Spleen (tissue), 11 donors: ENCODE measurements around the gene CACNG5. TPM values are rescaled to one million over a fixed set of nuclear protein-coding genes. Genes with fewer than 3 reads are reported as not detected.
A peak's percentile ranks its signal among the peaks of the same experiment; 100 is the strongest.

ENCODE experiments used
- DNase-seq: peaks from one replicate; pipeline ENCODE4 v3.0.0-alpha.2; 2020
- H3K27ac ChIP-seq, 8 donors: fragments of 200-600 bp; sonication (generic) in 7 of 8; 1 replicate in 4 of 8; 2 replicates in 4 of 8; pipeline versions ENCODE4 v1.5.0 to v1.8.0; 2016 to 2021; ENCODE audit warnings: inconsistent platforms in 4 of 8, mild to moderate bottlenecking in 4 of 8, moderate library complexity in 1 of 8
- H3K27me3 ChIP-seq, 7 donors: fragments of 200-600 bp; sonication (generic) in 6 of 7; replicated peaks in 1 of 7; 1 replicate in 4 of 7; 2 replicates in 3 of 7; pipeline versions ENCODE4 v1.5.0 to v1.8.0; 2016 to 2021; ENCODE audit warnings: inconsistent platforms in 3 of 7, mild to moderate bottlenecking in 1 of 7
- H3K36me3 ChIP-seq, 6 donors: fragments of 200-600 bp; sonication (generic) in 5 of 6; 1 replicate in 4 of 6; 2 replicates in 2 of 6; pipeline versions ENCODE4 v1.5.0 to v1.8.0; 2016 to 2021; ENCODE audit warnings: inconsistent platforms in 2 of 6
- H3K4me1 ChIP-seq, 6 donors: fragments of 200-600 bp; sonication (generic) in 5 of 6; 1 replicate in 3 of 6; 2 replicates in 3 of 6; pipeline versions ENCODE4 v1.5.0 to v1.8.0; 2016 to 2021; ENCODE audit warnings: inconsistent platforms in 3 of 6
- H3K4me3 ChIP-seq, 8 donors: fragments of 200-600 bp; sonication (generic) in 7 of 8; 1 replicate in 4 of 8; 2 replicates in 4 of 8; pipeline versions ENCODE4 v1.5.0 to v1.8.0; 2016 to 2021; ENCODE audit warnings: inconsistent platforms in 4 of 8, mild to moderate bottlenecking in 4 of 8, moderate library complexity in 2 of 8
- H3K9me3 ChIP-seq, 8 donors: fragments of 200-600 bp; sonication (generic) in 7 of 8; 1 replicate in 4 of 8; 2 replicates in 4 of 8; pipeline versions ENCODE4 v1.5.0 to v1.8.0; 2016 to 2021; ENCODE audit warnings: inconsistent platforms in 4 of 8
- POLR2A ChIP-seq, 3 donors: fragments of 450-650 bp; IDR thresholded peaks; one replicate each; pipeline ENCODE4 v1.5.1; 2017; ENCODE audit warnings: antibody characterized with exemption in 3 of 3, mild to moderate bottlenecking in 1 of 3
- POLR2AphosphoS5 ChIP-seq, 3 donors: sonication (generic); formaldehyde crosslinking; IDR thresholded peaks; one replicate each; pipeline ENCODE4 v1.5.1; 2017; ENCODE audit warnings: antibody characterized with exemption in 3 of 3
- WGBS, 5 donors: extraction: QIAGEN DNeasy Blood & Tissue Kit in 3 of 5; methylation state at CpG; one replicate each; pipeline versions ENCODE4 v1.1.5 to v1.1.7; 2013 to 2018; 5-methylcytosine and 5-hydroxymethylcytosine counted together
- intact Hi-C: fragments of 100-400 bp; cut with DNase I; formaldehyde crosslinking; loops from one replicate; pipeline ENCODE4 v1.15.0; 2023; ENCODE audit warnings: low total_unique reads
- polyA plus RNA-seq, 3 donors: library from polyadenylated mRNA; stranded (reverse); fragments of 200-250 nt; gene quantifications; one replicate each; pipeline ENCODE4 v1.2.1, GENCODE V29; 2013
- total RNA-seq, 7 donors: library from RNA; depleted of rRNA in 3 of 7; stranded (reverse); fragments of >200 nt in 3 of 7; fragmentation: NEBNext Ultra II Directional in 4 of 7; extraction: Animal tissue kit (Norgen Biotek cat#: 25700) in 4 of 7; gene quantifications; one replicate each; pipeline versions ENCODE4 v1.1.0 to v1.2.1, GENCODE V29; 2016 to 2021
- TF ChIP-seq, protein P1 (sequence below), 11 experiments: fragments of 200-600 bp in 7 of 11; fragments of 450-650 bp in 4 of 11; sonication (generic) in 4 of 11; IDR thresholded peaks in 8 of 11; conservative IDR thresholded peaks in 3 of 11; 1 replicate in 7 of 11; 2 replicates in 4 of 11; pipeline versions ENCODE4 v1.4.0 to v1.8.0; 2016 to 2021; ENCODE audit warnings: antibody characterized with exemption in 11 of 11, inconsistent platforms in 4 of 11, mild to moderate bottlenecking in 1 of 11
- donor health status: healthy with polysubstance abuse.
- donor health status: DM: no; HTN: no; CAD: no; lungs with moderate emphysema.
- donor health status: DM: no; HTN: no; CAD: no.
- donor health status: Bipolar disorder and iron deficiency.
- donor health status: healthy.
- donor health status: DM: no; HTN: no; CAD: no.
- donor health status: DM: yes; HTN: yes; CAD: no.

The CACNG5 gene
- total and polyA plus RNA-seq, 10 donors: 0.13 to 0.79 (median 0.54) TPM; not detected in 5

DNA sequence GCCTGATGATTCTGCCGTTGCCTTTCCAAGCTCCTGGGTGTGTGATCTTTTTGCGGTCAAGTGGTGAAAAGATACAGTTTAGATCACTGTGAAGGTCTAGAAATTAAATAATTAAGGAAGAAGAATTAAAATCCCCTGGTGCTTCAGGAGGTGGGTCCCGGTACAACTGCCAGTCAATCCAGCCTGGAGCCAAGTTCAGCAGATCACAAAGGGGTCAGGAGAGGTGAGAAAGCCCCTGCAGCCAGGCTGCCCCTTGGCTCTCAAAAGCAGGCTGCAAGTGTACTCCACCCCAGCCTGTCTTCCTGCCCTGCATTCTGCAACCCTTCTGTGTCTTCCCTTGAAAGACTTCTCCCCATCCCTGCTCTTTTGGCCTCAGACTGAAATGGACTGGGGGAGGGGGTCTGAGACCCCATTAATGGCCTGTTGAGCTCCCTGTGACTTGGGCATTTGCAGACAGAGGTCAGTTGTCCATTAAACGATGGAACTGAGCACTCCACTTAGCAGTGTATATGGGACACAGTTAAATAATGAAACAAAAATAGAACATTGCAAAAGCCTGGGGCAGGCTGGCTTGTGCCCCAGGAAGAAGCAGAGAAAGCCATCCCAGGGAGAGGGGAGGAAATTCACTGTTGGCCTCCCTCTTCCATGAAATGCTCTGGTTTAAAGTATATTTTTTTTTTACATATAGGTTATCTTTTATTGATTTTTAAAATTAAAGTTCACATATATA lies 15.1 kb downstream of the CACNG5 start:
- no peak overlapping the region for H3K4me3 ChIP-seq
- 67 to 89% (median 74%) methylated on average over 4 of the region's 4 CpGs for WGBS, 5 donors
- H3K27ac ChIP-seq: no peak overlapping the region
- peaks cover 0 to 6% (median 0%) of the 10 kb centered on the region in 6 donors for H3K4me1 ChIP-seq
- intact Hi-C loops: no loop called here
- peaks cover 0 to 19% (median 0%) of the 10 kb centered on the region in 7 donors for H3K27me3 ChIP-seq
- H3K36me3 ChIP-seq: no peaks in the 10 kb centered on the region
- TF ChIP-seq, protein P1, sequence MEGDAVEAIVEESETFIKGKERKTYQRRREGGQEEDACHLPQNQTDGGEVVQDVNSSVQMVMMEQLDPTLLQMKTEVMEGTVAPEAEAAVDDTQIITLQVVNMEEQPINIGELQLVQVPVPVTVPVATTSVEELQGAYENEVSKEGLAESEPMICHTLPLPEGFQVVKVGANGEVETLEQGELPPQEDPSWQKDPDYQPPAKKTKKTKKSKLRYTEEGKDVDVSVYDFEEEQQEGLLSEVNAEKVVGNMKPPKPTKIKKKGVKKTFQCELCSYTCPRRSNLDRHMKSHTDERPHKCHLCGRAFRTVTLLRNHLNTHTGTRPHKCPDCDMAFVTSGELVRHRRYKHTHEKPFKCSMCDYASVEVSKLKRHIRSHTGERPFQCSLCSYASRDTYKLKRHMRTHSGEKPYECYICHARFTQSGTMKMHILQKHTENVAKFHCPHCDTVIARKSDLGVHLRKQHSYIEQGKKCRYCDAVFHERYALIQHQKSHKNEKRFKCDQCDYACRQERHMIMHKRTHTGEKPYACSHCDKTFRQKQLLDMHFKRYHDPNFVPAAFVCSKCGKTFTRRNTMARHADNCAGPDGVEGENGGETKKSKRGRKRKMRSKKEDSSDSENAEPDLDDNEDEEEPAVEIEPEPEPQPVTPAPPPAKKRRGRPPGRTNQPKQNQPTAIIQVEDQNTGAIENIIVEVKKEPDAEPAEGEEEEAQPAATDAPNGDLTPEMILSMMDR (IDR thresholded peaks at IDR 0.05 in 8 of 11, conservative IDR thresholded peaks at IDR 0.05 in 3 of 11): no peak
- TF ChIP-seq POLR2AphosphoS5 (IDR thresholded peaks at IDR 0.05) (no peak), POLR2A (IDR thresholded peaks at IDR 0.05) (no peak)
- no peak for DNase-seq
- peaks cover 0 to 23% (median 8%) of the 10 kb centered on the region in 8 donors for H3K9me3 ChIP-seq

- no peaks in the 10 kb centered on the region for H3K36me3 ChIP-seq
- WGBS, 5 donors: 58 to 78% (median 70%) methylated on average over 3 of the region's 3 CpGs
- no peak overlapping the region for H3K27ac ChIP-seq
- peaks cover 0 to 29% (median 12%) of the 10 kb centered on the region in 8 donors for H3K9me3 ChIP-seq
- TF ChIP-seq POLR2AphosphoS5 (IDR thresholded peaks at IDR 0.05) (no peak), POLR2A (IDR thresholded peaks at IDR 0.05) (no peak)
- TF ChIP-seq, protein P1 (IDR thresholded peaks at IDR 0.05 in 8 of 11, conservative IDR thresholded peaks at IDR 0.05 in 3 of 11): no peak
- no peak for DNase-seq
- intact Hi-C loops: no loop called here
- peaks cover 0 to 6% (median 0%) of the 10 kb centered on the region in 6 donors for H3K4me1 ChIP-seq
- H3K27me3 ChIP-seq: peaks cover 0 to 19% (median 0%) of the 10 kb centered on the region in 7 donors
- no peak overlapping the region for H3K4me3 ChIP-seq
Measured at GRCh38 chr17:66850692-66851091, 15.8 kb downstream of the CACNG5 start.

DNA sequence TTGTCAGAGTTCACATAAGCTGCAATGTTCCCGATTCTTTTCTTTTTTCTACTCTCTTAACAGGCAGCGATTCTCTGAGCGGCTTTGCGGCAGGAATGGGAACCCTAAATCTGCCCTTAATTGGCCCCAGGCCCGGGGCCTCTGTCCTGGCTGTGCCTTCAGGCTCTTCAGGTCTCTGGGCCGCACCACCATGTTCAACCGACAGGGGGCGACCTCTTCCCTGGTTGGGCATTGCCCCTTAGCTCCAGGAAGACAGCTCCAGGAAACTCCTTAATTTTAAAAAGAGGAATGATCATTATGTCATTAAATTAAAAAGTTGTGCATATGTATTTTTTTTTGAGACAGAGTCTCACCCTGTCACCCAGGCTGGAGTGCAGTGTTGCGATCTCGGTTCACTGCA lies 20.3 kb downstream of the CACNG5 start:
- no peak overlapping the region for H3K4me3 ChIP-seq
- no peak overlapping the region for H3K27ac ChIP-seq
- H3K4me1 ChIP-seq: peaks cover 0 to 6% (median 0%) of the 10 kb centered on the region in 6 donors
- H3K27me3 ChIP-seq: no peaks in the 10 kb centered on the region
- no peak for TF ChIP-seq POLR2AphosphoS5 (IDR thresholded peaks at IDR 0.05)
- TF ChIP-seq, protein P1 (IDR thresholded peaks at IDR 0.05 in 8 of 11, conservative IDR thresholded peaks at IDR 0.05 in 3 of 11): peak in 1 of 11 experiments; percentile 28
- H3K36me3 ChIP-seq: no peaks in the 10 kb centered on the region
- no peak for DNase-seq
- intact Hi-C loops: no loop called here
- H3K9me3 ChIP-seq: peaks cover 0 to 19% (median 10%) of the 10 kb centered on the region in 8 donors
- WGBS, 5 donors: 70 to 76% (median 74%) methylated on average over 10 of the region's 10 CpGs

- DNase-seq: no peak
- WGBS, 5 donors: 78 to 86% (median 82%) methylated on average over 12 of the region's 12 CpGs
- Histone ChIP-seq H3K27me3 (no peaks in the 10 kb centered on the region), H3K27ac (no peak overlapping the region), H3K4me3 (no peak overlapping the region), H3K9me3 (peaks cover 0 to 19% (median 12%) of the 10 kb centered on the region in 8 donors), H3K4me1 (no peaks in the 10 kb centered on the region), H3K36me3 (no peaks in the 10 kb centered on the region)
- intact Hi-C loops: no loop called here
- TF ChIP-seq POLR2AphosphoS5 (IDR thresholded peaks at IDR 0.05): no peak
- TF ChIP-seq, protein P1 (IDR thresholded peaks at IDR 0.05 in 8 of 11, conservative IDR thresholded peaks at IDR 0.05 in 3 of 11): no peak
- TF ChIP-seq POLR2A (IDR thresholded peaks at IDR 0.05): no peak
Measured at GRCh38 chr17:66858226-66859083, 23.5 kb downstream of the CACNG5 start.
